ENCODE data around the gene BBC3. TPM values are rescaled to one million over a fixed set of nuclear protein-coding genes. Genes with fewer than 3 reads are reported as not detected.

BBC3 gene
- total RNA-seq, 2 donors from 2014 or later: 18.9 to 32.9 TPM

- peak; percentile 53 to 69 for DNase-seq
- intact Hi-C loops (cut with DNase I, micrococcal nuclease): loop anchor here in 1 of 2 donors (10.0 kb wide), 1 partner anchor 95 kb away; no protein-coding TSS in a partner anchor
- ATAC-seq: no peak
Observed at GRCh38 chr19:47239610-47240296, 8.8 kb upstream of the BBC3 start.

GRCh38 chr19:47239152-47239551 is 8.2 kb upstream of the BBC3 start:
- intact Hi-C loops (cut with DNase I, micrococcal nuclease): no loop called here
- ATAC-seq (no peak), DNase-seq (no peak)

- DNase-seq (no peak), ATAC-seq (no peak)
- intact Hi-C loops (cut with DNase I, micrococcal nuclease): no loop called here
Observed at GRCh38 chr19:47236072-47236675, 5.2 kb upstream of the BBC3 start.

GRCh38 chr19:47232422-47233211 is 1.6 kb upstream of the BBC3 start:
- intact Hi-C loops (cut with DNase I, micrococcal nuclease): no loop called here
- ATAC-seq (peak; percentile 48), DNase-seq (peak; percentile 53 to 62)

DNA sequence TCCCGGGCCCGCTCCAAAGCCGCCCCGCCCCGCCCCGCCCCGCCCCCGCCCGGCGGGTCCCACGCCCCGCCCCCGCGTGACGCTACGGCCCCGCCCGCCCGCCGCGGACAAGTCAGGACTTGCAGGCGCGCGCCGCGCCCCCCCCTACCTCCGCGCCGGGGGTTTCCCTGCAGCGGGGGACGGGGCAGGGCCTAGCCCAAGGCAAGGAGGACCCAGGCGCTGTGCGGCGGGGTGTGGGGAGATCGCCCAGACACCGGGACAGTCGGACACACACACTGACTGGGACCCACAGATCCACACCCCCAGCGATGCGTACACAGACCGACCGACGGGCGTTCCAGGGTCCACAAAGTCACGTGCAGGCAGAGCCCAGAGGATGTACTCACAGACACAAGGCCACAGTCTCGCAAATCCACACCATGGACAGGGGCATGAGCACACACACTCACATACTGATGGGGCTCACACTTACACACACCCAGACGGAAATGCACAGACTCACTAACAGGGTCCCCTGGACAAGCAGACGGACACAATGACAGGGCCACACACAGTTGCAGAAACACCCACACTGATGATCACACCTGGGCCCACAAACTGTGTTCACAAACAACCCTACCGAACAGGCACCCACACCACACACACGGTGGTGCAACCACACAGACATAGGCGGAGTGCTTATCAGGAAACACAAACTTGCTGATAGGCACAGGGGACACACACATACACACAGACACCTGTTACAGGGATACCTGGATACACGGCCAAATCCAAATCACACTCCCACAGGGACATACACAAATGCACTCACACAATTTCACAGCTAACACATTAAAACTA is 436 bp upstream of the BBC3 start:
- ATAC-seq (peak; percentile 57), DNase-seq (peak; percentile 93 to 94)
- intact Hi-C loops (cut with DNase I, micrococcal nuclease): no loop called here

DNA sequence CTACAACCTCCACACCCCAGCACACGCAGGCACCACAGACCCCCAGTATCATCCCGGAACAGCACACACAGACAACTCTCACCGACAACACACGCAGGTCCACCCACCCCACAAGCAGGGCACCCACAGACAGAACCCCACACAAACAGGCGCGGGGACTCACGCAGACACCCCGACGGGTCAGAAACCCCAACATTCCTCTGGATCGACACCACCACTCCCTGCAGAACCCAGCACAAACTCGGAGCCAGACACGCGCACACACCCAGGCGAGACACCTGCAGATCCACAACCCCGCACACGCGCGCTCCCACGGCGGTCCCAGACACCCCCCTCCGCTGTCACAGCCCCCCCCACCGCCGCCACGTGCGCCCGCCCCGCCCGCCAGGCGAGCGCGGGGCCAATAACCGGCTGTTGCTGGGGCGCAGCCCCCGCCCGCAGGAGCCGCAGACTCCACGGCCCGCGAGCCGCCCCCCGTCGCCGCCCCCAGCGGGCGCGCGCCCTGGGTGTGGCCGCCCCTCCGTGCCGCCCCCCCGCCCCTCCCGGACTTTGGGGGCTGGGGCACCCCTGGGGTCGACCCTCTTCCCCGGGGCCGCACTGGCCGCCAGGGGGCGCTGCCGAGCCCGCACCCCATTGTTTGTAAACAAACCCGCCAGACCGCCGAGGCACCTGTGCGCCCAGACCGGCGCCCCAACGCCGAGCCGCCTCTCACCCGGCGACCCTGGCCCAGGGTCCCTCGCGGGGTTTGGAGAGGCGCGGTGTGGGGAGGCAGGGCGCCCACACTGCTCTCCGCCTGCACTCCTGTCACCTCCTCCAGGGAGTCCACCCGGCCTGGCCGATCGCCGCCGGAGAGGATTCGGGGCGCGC is 712 bp downstream of the BBC3 start:
- no peak for ATAC-seq
- intact Hi-C loops (cut with DNase I, micrococcal nuclease): no loop called here
- peak; percentile 68 to 82 for DNase-seq

DNA sequence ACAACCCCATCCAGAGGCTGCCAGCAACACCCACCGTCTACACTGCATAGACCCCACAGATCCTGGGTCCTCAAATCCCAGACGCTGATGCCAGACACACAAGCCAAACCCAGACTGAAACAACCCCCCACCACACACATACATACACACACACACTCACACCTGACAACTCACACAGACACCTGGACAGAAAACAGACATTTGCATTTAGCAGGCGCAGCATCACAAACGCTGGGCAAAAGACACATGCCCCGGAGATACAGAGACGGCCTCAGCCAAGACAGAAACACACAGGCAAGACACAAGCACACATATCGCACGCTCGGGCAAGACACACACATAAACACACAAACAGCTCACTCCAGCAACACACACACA is 1.3 kb downstream of the BBC3 start:
- intact Hi-C loops (cut with DNase I, micrococcal nuclease): no loop called here
- DNase-seq (peak in 1 of 2 donors; percentile 38), ATAC-seq (no peak)

- DNase-seq (peak in 1 of 2 donors; percentile 47), ATAC-seq (no peak)
- intact Hi-C loops (cut with DNase I, micrococcal nuclease): no loop called here
Observed at GRCh38 chr19:47228937-47229675, 1.9 kb downstream of the BBC3 start.

GRCh38 chr19:47228168-47228936 is 2.6 kb downstream of the BBC3 start:
- intact Hi-C loops (cut with DNase I, micrococcal nuclease): no loop called here
- no peak for ATAC-seq
- DNase-seq: peak; percentile 68

GRCh38 chr19:47227352-47228167 is 3.4 kb downstream of the BBC3 start:
- intact Hi-C loops (cut with DNase I, micrococcal nuclease): no loop called here
- DNase-seq (peak; percentile 88 to 95), ATAC-seq (peak; percentile 33)

DNA sequence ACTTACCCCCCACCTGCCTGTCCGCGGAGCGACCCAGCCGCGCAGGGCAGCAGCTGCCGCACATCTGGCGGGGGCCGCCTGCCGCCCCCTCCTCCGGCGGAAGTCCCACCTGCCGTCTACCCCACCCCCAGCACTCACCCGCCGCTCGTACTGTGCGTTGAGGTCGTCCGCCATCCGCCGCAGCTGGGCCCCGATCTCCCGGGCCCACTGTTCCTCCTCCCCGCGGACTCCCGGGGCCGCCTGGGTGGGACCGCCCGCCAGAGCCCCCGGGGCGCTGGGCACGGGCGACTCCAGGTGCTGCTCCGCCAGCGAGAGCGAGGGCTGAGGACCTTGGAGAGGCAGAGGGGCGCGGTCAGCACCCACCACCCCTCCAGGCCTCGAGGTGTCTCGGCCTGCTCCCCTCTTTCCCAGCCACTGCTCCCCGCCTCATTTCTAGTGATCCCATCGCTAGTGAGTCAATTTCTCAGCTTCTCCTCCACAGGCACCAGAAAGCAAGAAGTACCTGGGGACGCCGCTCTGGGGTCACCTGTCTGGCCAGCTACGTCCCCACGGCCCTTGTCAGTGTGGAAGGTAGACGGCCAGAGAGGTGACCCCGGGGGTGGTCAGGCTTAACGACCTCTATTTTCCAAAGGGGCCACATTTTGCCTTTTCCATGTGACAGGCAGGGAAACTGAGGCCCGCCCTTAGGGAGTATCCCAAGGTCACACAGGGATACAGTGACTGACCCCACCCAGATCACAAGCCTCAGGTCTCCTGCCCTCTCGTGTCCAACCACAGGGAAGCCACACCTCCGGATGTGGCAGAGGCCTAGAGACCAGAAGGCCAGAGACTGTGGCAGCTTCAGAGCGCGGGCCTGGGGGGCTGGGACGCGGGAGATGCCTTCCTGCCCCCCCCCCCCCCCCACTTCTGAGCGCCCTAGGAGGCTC is 4.3 kb downstream of the BBC3 start:
- ATAC-seq (peak; percentile 65), DNase-seq (peak; percentile 88 to 97)
- intact Hi-C loops (cut with DNase I, micrococcal nuclease): no loop called here

GRCh38 chr19:47225746-47226425 is 5.1 kb downstream of the BBC3 start:
- DNase-seq (peak; percentile 82 to 90), ATAC-seq (peak; percentile 65)
- intact Hi-C loops (cut with DNase I, micrococcal nuclease): no loop called here

- no peak for DNase-seq
- intact Hi-C loops (cut with DNase I, micrococcal nuclease): no loop called here
- no peak for ATAC-seq
Observed at GRCh38 chr19:47221890-47222289, 9.1 kb downstream of the BBC3 start.

DNA sequence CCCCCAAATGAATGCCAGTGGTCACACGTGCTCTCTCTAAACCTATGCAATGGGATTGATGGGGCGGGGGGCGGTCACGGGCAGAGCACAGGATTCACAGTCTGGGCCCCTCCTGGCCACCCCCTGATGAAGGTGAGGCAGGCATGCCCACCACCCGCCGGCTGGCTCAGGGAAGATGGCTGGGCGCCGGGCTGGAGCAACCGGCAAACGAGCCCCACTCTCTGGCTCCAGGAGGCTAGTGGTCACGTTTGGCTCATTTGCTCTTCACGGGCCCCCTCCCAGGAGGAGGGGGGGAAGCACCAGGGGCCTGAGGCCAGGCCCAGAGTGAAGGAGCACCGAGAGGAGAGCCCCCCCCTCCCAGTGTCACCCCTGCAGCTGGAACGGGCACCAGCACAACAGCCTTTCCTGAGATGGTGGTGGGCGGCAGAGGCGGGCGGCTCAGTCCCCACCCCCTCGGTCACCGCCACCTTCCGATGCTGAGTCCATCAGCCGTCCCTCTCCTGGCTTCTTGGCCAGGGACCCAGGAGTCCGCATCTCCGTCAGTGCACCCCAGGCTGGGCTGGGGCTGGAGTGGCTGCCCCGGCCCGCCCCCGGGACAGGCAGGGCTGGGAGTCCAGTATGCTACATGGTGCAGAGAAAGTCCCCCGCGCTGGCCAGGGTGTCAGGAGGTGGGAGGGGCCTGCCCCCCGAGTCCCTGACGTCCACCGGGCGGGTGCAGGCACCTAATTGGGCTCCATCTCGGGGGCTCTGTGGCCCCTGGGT is 9.7 kb downstream of the BBC3 start:
- ATAC-seq: no peak
- DNase-seq: no peak
- intact Hi-C loops (cut with DNase I, micrococcal nuclease): no loop called here

Measured in left colon (tissue), 2 donors.